Osteoblast (primary cell): ENCODE results near the gene FBXO45. TPM values are rescaled to one million over a fixed set of nuclear protein-coding genes. Genes with fewer than 3 reads are reported as not detected.
A peak's percentile ranks its signal among the peaks of the same experiment; 100 is the strongest.

Experiments used
- DNase-seq: peaks from one replicate; pipeline ENCODE4 v3.0.0; 2011; ENCODE audit warnings: low spot score, mixed read lengths; ENCODE audit not compliant: insufficient read length; ENCODE audit errors: missing footprints
- H2AFZ ChIP-seq: 2 replicates; pipeline ENCODE4 v1.6.0; 2011; ENCODE audit warnings: mild to moderate bottlenecking, low read length
- H3K27ac ChIP-seq: 2 replicates; pipeline ENCODE4 v1.5.1; 2011; ENCODE audit warnings: mild to moderate bottlenecking, low read depth, low read length, moderate library complexity
- H3K27me3 ChIP-seq: 2 replicates; pipeline ENCODE4 v1.6.0; 2012; ENCODE audit warnings: mild to moderate bottlenecking, control low read depth, inconsistent platforms, low read length, moderate library complexity; ENCODE audit not compliant: insufficient read depth
- H3K36me3 ChIP-seq: 2 replicates; pipeline ENCODE4 v1.5.1; 2011; ENCODE audit warnings: mild to moderate bottlenecking, low read length, control low read depth, moderate library complexity; ENCODE audit not compliant: insufficient read depth
- H3K4me1 ChIP-seq: 2 replicates; pipeline ENCODE4 v1.5.1; 2011; ENCODE audit warnings: mild to moderate bottlenecking, low read length, control low read depth, moderate library complexity; ENCODE audit not compliant: insufficient read depth
- H3K4me2 ChIP-seq: 2 replicates; pipeline ENCODE4 v1.6.0; 2011; ENCODE audit warnings: mild to moderate bottlenecking, low read length; ENCODE audit not compliant: insufficient read depth
- H3K4me3 ChIP-seq: fragments of 200-600 bp; sonication (generic); 3 replicates; pipeline ENCODE4 v1.5.1; 2012; ENCODE audit warnings: mild to moderate bottlenecking, low read length, inconsistent platforms; ENCODE audit not compliant: insufficient read depth
- H3K79me2 ChIP-seq: 2 replicates; pipeline ENCODE4 v1.6.0; 2012; ENCODE audit warnings: mild to moderate bottlenecking, low read length, control low read depth, inconsistent platforms; ENCODE audit not compliant: insufficient read depth
- H3K9me3 ChIP-seq: 2 replicates; pipeline ENCODE4 v1.5.1; 2011; ENCODE audit warnings: low read depth, low read length, control low read depth
- H4K20me1 ChIP-seq: 2 replicates; pipeline ENCODE4 v1.6.0; 2012; ENCODE audit warnings: mild to moderate bottlenecking, low read length, control low read depth; ENCODE audit not compliant: insufficient read depth
- total RNA-seq: library from RNA; depleted of rRNA; stranded (reverse); fragments of >200 nt; gene quantifications from 2 replicates; pipeline ENCODE4 v1.2.3, GENCODE V29; 2012
- TF ChIP-seq, protein P1 (sequence below): IDR thresholded peaks from 2 replicates; pipeline ENCODE4 v1.5.1; 2011; ENCODE audit warnings: mild to moderate bottlenecking, low read depth, low read length, moderate library complexity; ENCODE audit errors: extremely low read depth

FBXO45 gene
- total RNA-seq, 1 donor, result 8.0 TPM

GRCh38 chr3:196600359-196600758 is 31.9 kb downstream of the FBXO45 start:
- H2AFZ ChIP-seq, result no peak overlapping the region

DNA sequence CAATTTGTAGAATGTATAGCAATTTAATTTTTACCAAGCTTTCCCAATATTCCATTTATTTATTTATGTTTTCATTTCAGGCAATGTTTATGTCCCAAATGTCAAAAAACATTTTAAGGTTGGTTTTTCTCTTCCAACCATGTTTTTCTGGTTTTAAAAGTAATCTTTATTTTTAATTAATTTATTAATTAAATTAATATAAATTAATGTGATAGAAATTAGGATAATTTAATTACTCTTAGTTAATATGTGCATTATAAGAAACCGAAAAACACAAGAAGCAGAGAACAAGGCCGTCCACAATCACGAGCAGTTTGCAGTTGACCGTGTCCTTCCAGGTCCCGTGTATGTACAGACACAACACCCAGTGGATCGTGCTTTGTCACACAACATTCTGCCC is 34.2 kb downstream of the FBXO45 start:
- no peak for DNase-seq
- no peaks in the 10 kb centered on the region for H3K9me3 ChIP-seq
- no peaks in the 10 kb centered on the region for H3K36me3 ChIP-seq
- H3K27me3 ChIP-seq, result peaks cover 17% of the 10 kb centered on the region
- no peaks in the 10 kb centered on the region for H3K4me1 ChIP-seq
- no peak overlapping the region for H3K4me3 ChIP-seq
- no peak overlapping the region for H3K4me2 ChIP-seq
- H2AFZ ChIP-seq, result no peak overlapping the region
- H4K20me1 ChIP-seq, result no peaks in the 10 kb centered on the region
- H3K79me2 ChIP-seq, result no peaks in the 10 kb centered on the region
- no peak overlapping the region for H3K27ac ChIP-seq
- TF ChIP-seq, protein P1, sequence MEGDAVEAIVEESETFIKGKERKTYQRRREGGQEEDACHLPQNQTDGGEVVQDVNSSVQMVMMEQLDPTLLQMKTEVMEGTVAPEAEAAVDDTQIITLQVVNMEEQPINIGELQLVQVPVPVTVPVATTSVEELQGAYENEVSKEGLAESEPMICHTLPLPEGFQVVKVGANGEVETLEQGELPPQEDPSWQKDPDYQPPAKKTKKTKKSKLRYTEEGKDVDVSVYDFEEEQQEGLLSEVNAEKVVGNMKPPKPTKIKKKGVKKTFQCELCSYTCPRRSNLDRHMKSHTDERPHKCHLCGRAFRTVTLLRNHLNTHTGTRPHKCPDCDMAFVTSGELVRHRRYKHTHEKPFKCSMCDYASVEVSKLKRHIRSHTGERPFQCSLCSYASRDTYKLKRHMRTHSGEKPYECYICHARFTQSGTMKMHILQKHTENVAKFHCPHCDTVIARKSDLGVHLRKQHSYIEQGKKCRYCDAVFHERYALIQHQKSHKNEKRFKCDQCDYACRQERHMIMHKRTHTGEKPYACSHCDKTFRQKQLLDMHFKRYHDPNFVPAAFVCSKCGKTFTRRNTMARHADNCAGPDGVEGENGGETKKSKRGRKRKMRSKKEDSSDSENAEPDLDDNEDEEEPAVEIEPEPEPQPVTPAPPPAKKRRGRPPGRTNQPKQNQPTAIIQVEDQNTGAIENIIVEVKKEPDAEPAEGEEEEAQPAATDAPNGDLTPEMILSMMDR, result no peak

More at GRCh38 chr3:196600359-196600758, 31.9 kb downstream of the FBXO45 start:
- DNase-seq, result no peak
- H3K4me2 ChIP-seq, result no peak overlapping the region
- no peaks in the 10 kb centered on the region for H3K36me3 ChIP-seq
- no peak overlapping the region for H3K4me3 ChIP-seq
- H3K27ac ChIP-seq, result no peak overlapping the region
- peaks cover 22% of the 10 kb centered on the region for H3K27me3 ChIP-seq
- TF ChIP-seq, protein P1, result no peak
- no peaks in the 10 kb centered on the region for H4K20me1 ChIP-seq
- no peaks in the 10 kb centered on the region for H3K79me2 ChIP-seq
- no peaks in the 10 kb centered on the region for H3K9me3 ChIP-seq
- H3K4me1 ChIP-seq, result no peaks in the 10 kb centered on the region

GRCh38 chr3:196603683-196604082 is 35.2 kb downstream of the FBXO45 start:
- Histone ChIP-seq H3K4me3 (no peak overlapping the region), H3K36me3 (no peaks in the 10 kb centered on the region), H3K27ac (no peak overlapping the region), H4K20me1 (no peaks in the 10 kb centered on the region), H2AFZ (no peak overlapping the region), H3K79me2 (no peaks in the 10 kb centered on the region), H3K4me1 (no peaks in the 10 kb centered on the region), H3K9me3 (no peaks in the 10 kb centered on the region), H3K4me2 (no peak overlapping the region), H3K27me3 (peaks cover 17% of the 10 kb centered on the region)
- no peak for DNase-seq
- TF ChIP-seq, protein P1, result no peak

DNA sequence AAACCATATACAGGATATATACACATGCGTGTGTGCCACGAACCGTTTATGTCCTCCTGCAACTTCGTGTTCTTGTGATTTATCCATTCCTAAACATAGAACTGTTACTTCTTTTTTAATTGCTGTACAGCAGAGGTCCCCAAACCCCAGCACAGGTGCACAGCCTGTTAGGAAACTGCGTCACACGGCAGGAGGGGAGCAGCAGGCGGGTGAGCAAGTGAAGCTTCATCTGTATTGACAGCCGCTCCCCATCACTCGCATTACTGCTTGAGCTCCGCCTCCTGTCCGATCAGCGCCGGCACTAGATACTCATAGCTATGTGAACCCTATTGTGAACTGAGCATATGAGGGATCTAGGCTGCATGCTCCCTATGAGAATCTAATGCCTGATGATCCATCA is 36.1 kb downstream of the FBXO45 start:
- TF ChIP-seq, protein P1, result no peak
- H2AFZ ChIP-seq, result peak overlapping the region; percentile 22
- no peaks in the 10 kb centered on the region for H3K4me1 ChIP-seq
- H3K4me3 ChIP-seq, result no peak overlapping the region
- no peak overlapping the region for H3K4me2 ChIP-seq
- H4K20me1 ChIP-seq, result no peaks in the 10 kb centered on the region
- H3K9me3 ChIP-seq, result no peaks in the 10 kb centered on the region
- no peak overlapping the region for H3K27ac ChIP-seq
- no peaks in the 10 kb centered on the region for H3K79me2 ChIP-seq
- H3K36me3 ChIP-seq, result no peaks in the 10 kb centered on the region
- peaks cover 18% of the 10 kb centered on the region for H3K27me3 ChIP-seq
- DNase-seq, result no peak
